ENCODE data around the gene RGMA. TPM values are rescaled to one million over a fixed set of nuclear protein-coding genes. Genes with fewer than 3 reads are reported as not detected.

RGMA gene
- total RNA-seq, 1 experiment from 2014 or later = 41.4 TPM

DNA sequence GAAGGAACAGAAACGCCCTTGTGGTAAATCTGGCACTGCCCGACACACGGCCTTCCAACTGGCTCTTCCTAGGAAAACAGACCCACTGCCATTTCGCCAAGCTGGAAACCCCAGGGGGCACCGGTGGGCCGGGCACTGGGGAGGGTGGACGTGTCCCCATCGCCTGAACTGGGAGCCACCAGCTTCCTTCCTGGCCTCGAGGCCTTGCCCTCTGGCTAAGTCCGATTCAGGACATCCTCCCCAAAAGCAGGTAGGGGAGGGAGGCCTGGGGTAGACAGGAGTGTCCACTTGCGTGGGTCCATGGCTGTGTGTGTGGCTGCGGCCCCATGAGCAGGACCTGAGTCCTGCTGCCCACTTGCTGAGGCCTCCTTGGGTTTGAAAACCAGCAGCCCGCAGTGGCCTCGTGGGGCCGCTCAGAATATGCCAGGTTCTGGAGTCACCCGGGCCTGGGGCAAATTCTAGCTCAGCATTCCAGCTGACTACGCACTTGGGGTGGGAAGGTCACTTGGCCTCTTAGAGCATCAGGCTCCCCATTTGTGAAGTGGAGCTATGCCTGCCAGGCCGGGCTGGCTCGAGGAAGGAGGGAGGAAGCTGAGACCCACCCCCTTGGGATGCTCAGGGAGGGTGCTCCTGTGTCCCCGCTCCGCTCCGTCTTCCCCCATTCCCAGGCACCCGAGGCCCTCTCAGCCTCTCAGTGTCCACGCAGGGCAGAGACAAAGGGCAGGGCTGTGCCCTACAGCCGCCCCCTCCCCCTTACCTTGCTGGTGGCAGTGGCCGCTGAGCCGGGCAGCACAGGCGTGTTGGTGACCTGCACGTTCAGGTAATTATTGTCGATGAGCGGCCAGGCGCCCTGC is 37.5 kb downstream of the RGMA start:
- TF ChIP-seq, protein P1, sequence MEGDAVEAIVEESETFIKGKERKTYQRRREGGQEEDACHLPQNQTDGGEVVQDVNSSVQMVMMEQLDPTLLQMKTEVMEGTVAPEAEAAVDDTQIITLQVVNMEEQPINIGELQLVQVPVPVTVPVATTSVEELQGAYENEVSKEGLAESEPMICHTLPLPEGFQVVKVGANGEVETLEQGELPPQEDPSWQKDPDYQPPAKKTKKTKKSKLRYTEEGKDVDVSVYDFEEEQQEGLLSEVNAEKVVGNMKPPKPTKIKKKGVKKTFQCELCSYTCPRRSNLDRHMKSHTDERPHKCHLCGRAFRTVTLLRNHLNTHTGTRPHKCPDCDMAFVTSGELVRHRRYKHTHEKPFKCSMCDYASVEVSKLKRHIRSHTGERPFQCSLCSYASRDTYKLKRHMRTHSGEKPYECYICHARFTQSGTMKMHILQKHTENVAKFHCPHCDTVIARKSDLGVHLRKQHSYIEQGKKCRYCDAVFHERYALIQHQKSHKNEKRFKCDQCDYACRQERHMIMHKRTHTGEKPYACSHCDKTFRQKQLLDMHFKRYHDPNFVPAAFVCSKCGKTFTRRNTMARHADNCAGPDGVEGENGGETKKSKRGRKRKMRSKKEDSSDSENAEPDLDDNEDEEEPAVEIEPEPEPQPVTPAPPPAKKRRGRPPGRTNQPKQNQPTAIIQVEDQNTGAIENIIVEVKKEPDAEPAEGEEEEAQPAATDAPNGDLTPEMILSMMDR (conservative IDR thresholded peaks at IDR 0.05) = no peak

More for the DNA sequence above, 37.5 kb downstream of the RGMA start:
- Histone ChIP-seq H4K20me1 (ENCODE audit: control insufficient read depth, insufficient read depth, insufficient read length) (peaks cover 6% of the 10 kb centered on the region), H3K79me1 (ENCODE audit: insufficient read depth, low read depth, low read length, poor library complexity, severe bottlenecking) (peaks cover 4% of the 10 kb centered on the region), H4K8ac (replicated peaks; ENCODE audit: insufficient read length, low read depth, low read length) (no peak overlapping the region), H3K27me3 (ENCODE audit: insufficient read depth, low read length) (no peaks in the 10 kb centered on the region), H4K91ac (ENCODE audit: insufficient read length, low read depth, low read length) (no peak overlapping the region), H4K5ac (ENCODE audit: insufficient read length, low read depth, low read length) (no peak overlapping the region), H3K23me2 (ENCODE audit: insufficient read length, low read depth, low read length, poor library complexity, severe bottlenecking) (no peaks in the 10 kb centered on the region), H3K18ac (ENCODE audit: insufficient read length, low read depth, low read length) (no peak overlapping the region), H3K4ac (ENCODE audit: low read depth, low read length) (no peak overlapping the region), H2AFZ (ENCODE audit: low read length) (no peak overlapping the region), H3T11ph (ENCODE audit: low read length) (no peak overlapping the region), H3K27ac (ENCODE audit: insufficient read length, low read depth, low read length) (no peak overlapping the region), H3K79me2 (ENCODE audit: insufficient read depth, low read length) (no peaks in the 10 kb centered on the region), H3K9me3 (ENCODE audit: control insufficient read depth, low read depth, low read length) (peaks cover 3% of the 10 kb centered on the region), H3K4me1 (ENCODE audit: insufficient read depth, low read length) (no peaks in the 10 kb centered on the region), H3K9ac (ENCODE audit: extremely low read depth, insufficient read length, low read length) (no peak overlapping the region), H2AK5ac (ENCODE audit: insufficient read length, low read length) (no peak overlapping the region), H2BK5ac (ENCODE audit: insufficient read length, low read length) (no peak overlapping the region), H2BK15ac (ENCODE audit: low read depth, low read length) (no peak overlapping the region), H2BK12ac (ENCODE audit: insufficient read length, low read depth, low read length) (no peak overlapping the region), H2BK20ac (ENCODE audit: low read depth, low read length, poor library complexity, severe bottlenecking) (no peak overlapping the region), H2BK120ac (ENCODE audit: low read depth, low read length, poor library complexity, severe bottlenecking) (no peak overlapping the region), H3K23ac (ENCODE audit: insufficient read length, low read depth, low read length) (no peak overlapping the region), H3K56ac (ENCODE audit: insufficient read length, low read depth, low read length) (no peak overlapping the region), H3K4me2 (ENCODE audit: insufficient read depth, insufficient read length, low read length) (no peak overlapping the region), H3K14ac (ENCODE audit: insufficient read depth, low read length) (no peak overlapping the region)
- WGBS (ENCODE audit: extremely low coverage, insufficient read length, low lambda C conversion rate) = no CpG with 5 or more reads among the region's 32 CpGs
- H3K4me1 Mint-ChIP-seq = peaks cover 5 to 11% of the 10 kb centered on the region in 2 experiments
- no peaks in the 10 kb centered on the region for H3K27me3 Mint-ChIP-seq (ENCODE audit: low read depth)
- H3K36me3 Mint-ChIP-seq (ENCODE audit: insufficient read depth in 1 of 3, low read depth in 3 of 3) = peaks cover 71 to 99% (median 86%) of the 10 kb centered on the region in 3 experiments
- no peak overlapping the region for H3K27ac Mint-ChIP-seq
- DNase-seq = no peak
- no peak overlapping the region for H3K4me3 Mint-ChIP-seq
- H3K9me3 Mint-ChIP-seq = peaks cover 5 to 6% of the 10 kb centered on the region in 2 experiments

Data from H9 (cell line).